GM12878 (cell line): ENCODE results near the gene SLC23A2.

Experiments
- FOXK2 ChIP-seq: fragments of 450-650 bp; IDR thresholded peaks from 2 replicates; pipeline ENCODE4 v1.6.1; 2017; ENCODE audit warnings: mild to moderate bottlenecking, moderate library complexity
- MYC ChIP-seq: IDR thresholded peaks from 2 replicates; pipeline ENCODE4 v1.6.1; 2011; ENCODE audit warnings: mild to moderate bottlenecking, low read length, moderate library complexity, inconsistent platforms; ENCODE audit not compliant: insufficient read depth, insufficient replicate concordance, insufficient read length, severe bottlenecking
- PAX8 ChIP-seq: fragments of 450-650 bp; IDR thresholded peaks from 2 replicates; pipeline ENCODE4 v1.6.1; 2017; ENCODE audit warnings: mild to moderate bottlenecking, moderate library complexity
- RCOR1 ChIP-seq: conservative IDR thresholded peaks from 2 replicates; pipeline ENCODE4 v1.6.1; 2012; ENCODE audit warnings: low read depth, low read length, improper control_type of control experiment
- USF2 ChIP-seq: IDR thresholded peaks from 2 replicates; pipeline ENCODE4 v1.6.1; 2011; ENCODE audit warnings: low read depth, low read length, improper control_type of control experiment, borderline replicate concordance
- ZNF384 ChIP-seq: IDR thresholded peaks from 2 replicates; pipeline ENCODE4 v1.6.1; 2012; ENCODE audit warnings: low read depth, mild to moderate bottlenecking, low read length, improper control_type of control experiment, borderline replicate concordance

GRCh38 chr20:4858000-4858399 lies 143.3 kb downstream of the SLC23A2 start:
- no peak for TF ChIP-seq FOXK2
- no peak for TF ChIP-seq RCOR1
- no peak for TF ChIP-seq USF2
- no peak for TF ChIP-seq ZNF384
- no peak for TF ChIP-seq PAX8
- TF ChIP-seq MYC = no peak
